HEK293T (cell line): ENCODE measurements around the gene UBE2U.

Source experiments
- BHLHE40 ChIP-seq: fragments of 450-650 bp; IDR thresholded peaks from 2 replicates; pipeline ENCODE4 v1.6.1; 2016; ENCODE audit warnings: mild to moderate bottlenecking, moderate library complexity, borderline replicate concordance
- FOXA1 ChIP-seq: fragments of 450-650 bp; IDR thresholded peaks from 2 replicates; pipeline ENCODE4 v1.6.1; 2016; ENCODE audit warnings: mild to moderate bottlenecking
- FOXM1 ChIP-seq: fragments of 450-650 bp; IDR thresholded peaks from 2 replicates; pipeline ENCODE4 v1.6.1; 2017; ENCODE audit warnings: mild to moderate bottlenecking, borderline replicate concordance
- TARDBP ChIP-seq: fragments of 450-650 bp; IDR thresholded peaks from 2 replicates; pipeline ENCODE4 v1.6.1; 2016

- TF ChIP-seq FOXM1 (no peak), TARDBP (no peak), FOXA1 (no peak), BHLHE40 (no peak)
These were observed 15.8 kb upstream of the UBE2U start for GRCh38 chr1:64187646-64188045.
